ENCODE data around the gene CPD.
A peak's percentile ranks its signal among the peaks of the same experiment; 100 is the strongest.
"Not testable (repeated sequence)": the region's sequence is repeated elsewhere in the genome, so short reads cannot be mapped to it uniquely, and the experiment has no call there.

The CPD gene

GRCh38 chr17:30378825-30379302, at the start of gene CPD:
TSS of gene CPD (plus strand) at chr17:30378927. CDS start at chr17:30378981, 54 bp downstream.
- peak; percentile 96 for DNase-seq

DNA sequence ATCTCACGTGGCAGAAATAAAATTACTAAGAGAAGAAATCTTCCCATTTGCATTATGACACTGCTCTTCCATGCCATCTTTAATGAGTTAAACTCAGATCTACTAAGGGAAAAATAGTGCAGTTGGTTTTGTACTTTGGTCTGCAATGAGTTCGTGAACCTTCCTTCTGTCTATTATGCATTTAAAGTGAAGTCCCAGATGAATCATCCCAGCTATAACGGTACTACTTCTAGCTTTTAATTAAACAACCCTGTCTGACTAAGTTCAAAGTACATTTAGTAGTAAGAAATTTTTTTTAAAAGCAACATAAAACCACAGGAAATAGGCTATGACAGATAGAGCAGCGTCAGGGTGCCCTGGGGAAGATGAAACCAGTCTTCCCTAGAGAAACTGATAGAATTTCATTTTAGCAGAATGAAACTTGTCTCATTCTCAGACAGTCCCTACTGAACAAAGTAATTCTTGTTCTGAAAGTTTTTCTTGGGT, 46.6 kb upstream of the CPD start:
- peak; percentile 68 for DNase-seq

GRCh38 chr17:30333503-30334360, 45.0 kb upstream of the CPD start, which contains the start of gene TMIGD1:
TSS of gene TMIGD1 (minus strand) at chr17:30334057. CDS start at chr17:30332133, 1,924 bp downstream.
- no peak for DNase-seq

DNA sequence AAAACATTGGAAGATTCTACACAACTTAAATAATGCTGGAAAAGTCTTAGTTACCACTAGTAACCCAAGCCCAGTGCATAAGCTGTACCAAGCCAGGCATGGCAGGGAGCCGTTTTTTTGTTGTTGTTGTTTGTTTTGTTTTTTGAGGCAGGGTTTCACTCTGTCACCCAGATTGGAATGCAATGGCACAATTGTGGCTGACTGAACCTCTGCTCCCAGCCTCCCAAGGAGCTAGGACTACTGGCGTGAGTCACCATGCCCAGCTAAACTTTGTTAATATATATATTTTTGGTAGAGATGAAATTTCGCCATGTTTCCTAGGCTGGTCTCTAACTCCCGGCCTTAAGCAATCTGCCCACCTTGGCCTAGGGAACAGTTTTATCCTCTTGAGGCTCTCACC, 44.3 kb upstream of the CPD start:
- DNase-seq, result no peak

- peak; percentile 76 for DNase-seq
These were observed 42.2 kb upstream of the CPD start for GRCh38 chr17:30336369-30337171.

DNA sequence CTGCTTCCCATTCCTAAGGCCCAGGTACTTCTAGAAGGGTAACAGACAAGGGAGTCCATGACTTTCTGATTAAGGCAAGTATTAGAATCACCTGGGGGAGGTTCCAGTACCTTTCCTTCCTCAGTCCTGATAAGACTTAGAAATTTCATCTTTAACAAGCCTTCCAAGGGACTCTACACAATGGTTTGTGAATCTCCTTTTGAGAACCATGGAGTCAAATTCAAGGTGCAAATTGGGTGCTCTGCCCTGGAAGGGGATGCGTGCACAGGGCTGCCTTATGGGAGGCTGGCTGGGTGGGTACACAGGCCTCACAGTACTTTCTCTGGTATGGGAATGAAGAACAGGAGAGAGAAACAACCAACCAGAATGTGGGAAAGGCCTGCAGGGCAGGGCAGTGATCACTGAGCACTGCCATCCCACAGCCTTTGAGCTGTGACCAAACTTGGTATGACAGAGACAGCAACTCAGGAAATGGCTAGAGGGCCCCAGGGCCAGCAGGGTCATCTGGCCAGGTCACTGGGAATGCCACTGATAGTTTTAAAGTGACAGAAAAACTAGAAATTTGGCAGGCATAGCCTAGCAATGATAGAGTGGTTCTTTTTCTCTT, 41.2 kb upstream of the CPD start:
- no peak for DNase-seq

DNA sequence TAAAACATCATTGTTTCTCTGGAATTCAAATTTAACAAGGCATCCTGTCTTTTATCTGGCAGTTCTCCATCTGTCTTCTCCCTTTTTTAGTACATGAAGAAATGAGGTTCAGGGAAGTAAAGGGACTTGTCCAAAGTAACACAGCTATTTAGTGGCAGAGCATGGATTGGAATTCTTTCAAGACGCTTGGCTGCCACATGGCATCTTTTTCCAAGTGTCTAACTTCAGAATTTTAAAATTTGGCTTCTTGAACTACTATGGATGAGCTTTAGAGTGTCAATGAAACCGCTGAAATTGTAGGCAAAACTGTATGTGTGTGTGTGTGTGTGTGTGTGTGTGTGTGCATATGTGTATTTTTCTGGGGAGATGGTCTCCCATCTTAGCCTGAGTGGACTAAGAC, 39.6 kb upstream of the CPD start:
- DNase-seq, result no peak

DNA sequence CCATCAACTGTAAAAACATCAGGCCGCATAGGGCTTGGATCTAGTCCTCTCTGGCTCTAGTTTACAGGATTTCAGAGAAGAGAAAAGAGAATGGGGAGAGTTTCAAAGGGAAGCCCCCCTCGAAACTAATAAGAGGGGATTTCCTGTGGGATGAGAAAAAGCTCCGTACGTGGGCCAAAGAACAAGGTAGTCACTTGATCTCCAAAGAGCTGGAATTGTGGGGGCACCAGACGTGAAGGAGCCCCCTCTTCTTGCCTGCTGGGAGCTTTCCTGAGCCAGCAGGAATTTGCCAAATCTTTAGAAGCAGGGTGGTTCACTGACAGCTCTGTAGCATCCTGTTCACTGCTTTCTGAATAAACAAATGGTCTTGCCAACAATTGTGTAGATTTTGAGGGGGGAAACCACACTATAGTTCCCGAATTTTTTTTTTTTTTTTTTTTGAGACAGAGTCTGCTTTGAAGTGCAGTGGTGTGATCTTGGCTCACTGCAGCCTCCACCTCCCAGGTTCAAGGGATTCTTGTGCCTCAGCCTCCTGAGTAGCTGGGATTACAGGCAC, 37.8 kb upstream of the CPD start:
- no peak for DNase-seq

DNA sequence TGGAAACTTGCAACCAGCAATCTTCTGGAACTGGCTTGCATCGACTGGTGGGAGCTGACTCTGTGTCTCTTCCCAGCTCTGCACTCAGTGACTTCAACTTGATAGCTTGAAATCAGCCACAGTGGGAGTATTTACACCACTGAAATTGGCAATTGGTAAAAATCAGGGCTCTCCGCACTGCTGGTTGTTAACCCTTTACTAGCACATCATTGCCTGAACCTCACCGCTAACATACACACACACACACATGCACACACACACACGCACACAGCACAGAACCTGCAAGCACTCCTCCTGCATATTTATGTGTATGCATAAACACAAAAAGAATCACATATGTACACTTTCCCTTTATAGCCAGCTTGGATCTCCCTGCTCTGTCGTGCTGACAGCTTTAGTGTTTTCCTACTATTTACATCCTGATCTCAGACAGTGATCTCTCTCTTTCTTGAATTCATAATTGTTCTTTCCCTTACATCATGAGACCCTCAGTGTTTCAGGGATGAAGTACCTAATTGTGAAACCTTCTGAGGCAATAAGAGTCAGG, 37.0 kb upstream of the CPD start:
- DNase-seq, result no peak

DNA sequence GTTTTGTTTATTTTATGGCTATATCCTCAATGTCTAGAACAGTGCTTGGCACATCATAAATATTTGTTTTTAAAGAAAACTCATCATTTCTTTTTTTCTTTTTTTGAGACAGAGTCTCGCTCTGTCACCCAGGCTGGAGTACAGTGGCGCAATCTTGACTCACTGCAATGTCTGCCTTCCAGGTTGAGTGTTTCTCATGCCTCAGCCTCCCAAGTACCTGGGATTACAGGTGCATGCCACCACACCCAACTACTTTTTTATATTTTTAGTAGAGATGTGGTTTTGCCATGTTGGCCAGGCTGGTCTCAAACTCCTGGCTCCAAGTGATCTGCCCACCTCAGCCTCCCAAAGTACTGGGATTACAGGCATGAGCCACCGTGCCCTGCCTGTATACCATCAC, 35.5 kb upstream of the CPD start:
- DNase-seq, result not testable (repeated sequence)

DNA sequence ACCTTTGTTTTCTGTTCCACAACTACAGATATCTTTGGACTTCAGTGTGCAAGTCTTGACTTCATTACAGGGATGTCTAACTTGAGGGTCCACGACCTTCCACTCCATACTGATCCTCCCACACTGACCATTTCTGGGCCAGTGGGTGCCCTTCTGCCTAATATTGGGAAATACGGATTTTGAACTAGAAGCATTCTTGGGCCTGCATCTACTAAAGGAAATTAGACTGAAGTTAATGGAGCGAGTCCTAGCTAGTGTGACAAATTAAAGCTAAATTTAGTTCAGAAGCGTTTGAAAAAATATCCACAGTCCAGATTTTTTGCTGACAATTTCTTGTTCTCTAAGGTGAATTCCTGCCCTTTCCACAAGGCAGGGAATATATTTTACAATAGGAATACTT, 34.9 kb upstream of the CPD start:
- DNase-seq, result no peak

DNA sequence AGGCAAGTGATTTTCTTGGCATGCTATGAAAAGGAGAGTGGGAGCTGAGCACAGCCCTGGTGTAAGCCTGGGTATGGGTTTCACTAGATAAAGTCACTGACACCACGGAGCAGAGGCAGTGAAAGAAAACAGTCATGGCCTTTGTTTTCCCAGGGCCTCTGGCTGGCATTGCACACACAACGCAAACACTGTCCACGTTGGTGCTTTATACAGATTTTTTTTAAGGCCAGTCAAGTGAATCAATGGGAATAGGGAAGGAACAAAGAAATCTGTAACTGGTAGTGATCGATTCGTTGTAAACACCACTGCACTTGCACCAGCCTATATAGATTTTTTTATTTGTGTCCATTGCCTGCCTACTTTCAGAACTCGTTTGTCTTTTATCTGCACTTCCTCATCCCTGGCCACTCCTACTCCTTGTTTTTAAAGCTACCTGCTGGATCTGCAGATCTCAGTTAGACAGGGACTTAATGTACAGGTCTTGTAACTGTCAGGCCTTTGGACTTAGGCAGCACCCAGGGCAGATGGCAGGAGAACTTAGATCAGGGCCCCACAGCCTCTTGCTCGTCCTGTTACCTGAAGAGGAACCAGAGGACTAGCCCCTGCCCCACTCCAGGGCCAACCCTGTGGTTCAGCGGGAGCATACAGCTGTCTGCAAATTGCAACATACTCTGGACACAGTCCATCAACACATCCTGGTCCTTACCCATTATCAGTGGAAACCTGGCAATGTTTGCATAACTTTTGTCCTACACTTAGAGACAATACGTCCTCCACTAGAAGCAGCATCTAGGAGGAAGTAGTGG, 34.2 kb upstream of the CPD start:
- no peak for DNase-seq

DNA sequence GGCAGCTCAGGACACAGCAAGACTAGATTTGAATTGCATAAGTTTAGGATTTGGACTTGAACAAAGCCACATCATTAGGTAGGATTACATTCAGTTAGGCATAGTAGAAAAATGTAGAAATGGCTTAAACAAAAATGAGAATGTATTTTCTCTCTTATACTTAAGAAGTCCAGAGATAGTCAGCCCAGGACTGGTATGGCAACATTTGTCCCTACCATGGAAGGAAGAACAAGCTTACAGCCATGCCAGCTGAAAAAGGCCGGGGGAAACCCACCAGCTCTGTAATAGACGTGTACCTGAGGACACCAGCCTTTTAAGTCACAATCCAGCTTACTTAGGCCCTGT, 33.7 kb upstream of the CPD start:
- no peak for DNase-seq

DNA sequence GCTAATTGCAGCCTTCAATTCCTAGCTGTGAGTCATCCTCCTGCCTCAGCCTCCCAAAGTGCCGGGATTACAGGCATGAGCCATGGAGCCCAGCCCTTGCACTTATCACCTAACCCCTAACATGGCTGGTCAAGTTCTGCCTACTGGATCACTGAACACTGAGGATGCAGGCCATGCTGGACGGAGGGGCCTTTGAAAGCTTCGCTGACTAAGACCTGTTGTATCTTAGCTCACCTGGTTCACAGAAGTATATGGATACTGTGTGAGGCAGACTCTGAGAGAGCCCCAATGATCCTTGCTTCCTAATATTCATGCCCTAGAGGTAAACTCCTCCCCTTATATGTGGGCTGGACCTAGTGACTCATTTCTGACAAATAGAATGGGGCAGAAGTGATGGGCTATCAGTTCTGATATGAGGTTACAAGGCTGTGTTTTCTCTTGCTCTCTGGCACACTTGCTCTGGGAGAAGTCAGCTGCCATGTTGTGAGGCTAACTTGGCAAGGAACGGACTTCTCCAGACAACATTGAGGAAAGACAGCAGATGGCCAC, 33.1 kb upstream of the CPD start:
- DNase-seq, result no peak

DNA sequence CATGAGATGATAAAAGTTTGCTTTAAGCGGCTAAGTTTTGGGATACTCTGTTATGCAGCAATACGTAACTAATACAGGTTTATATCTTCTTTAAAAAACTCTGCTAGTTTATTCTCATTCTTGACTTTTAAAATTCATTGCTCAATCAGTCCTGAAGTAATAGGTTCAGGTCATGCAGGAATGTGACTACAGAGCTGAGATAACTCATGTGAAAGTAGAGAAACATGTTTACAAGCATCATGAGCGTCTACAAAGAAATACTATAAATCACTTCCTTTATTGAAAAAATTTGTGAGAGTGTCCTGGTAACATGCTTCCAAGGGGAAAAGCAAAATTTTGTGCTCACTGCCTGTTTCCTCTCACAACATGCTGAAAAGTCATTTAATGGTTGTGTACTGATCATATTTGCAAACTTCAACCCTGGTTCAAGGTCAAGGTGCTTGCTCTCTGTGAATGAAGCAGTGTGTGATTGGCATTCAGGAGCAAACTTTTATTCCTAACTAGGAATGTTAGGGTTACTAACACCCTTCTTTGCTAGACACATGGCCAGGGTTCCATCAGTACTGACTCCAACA, 32.4 kb upstream of the CPD start:
- no peak for DNase-seq

GRCh38 chr17:30347488-30347887, 31.2 kb upstream of the CPD start:
- DNase-seq, result no peak

DNA sequence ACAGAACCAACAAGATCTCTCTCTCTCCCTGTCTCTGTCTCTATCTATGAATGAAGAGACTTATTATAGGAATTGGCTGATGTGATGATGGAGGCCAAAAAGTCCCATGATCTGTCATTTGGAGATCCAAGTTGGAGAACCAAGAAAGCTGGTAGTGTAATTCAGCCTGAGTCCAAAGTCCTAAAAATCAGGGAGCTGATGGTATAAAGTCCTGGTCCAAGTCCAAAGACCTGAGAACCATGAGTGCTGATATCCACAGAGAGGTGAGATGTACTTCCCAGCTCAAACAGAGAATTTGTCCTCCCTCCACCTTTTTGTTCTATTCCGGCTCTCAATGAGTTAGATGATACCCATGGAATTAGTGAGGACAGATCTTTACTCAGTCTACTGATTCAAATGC, 29.5 kb upstream of the CPD start:
- DNase-seq, result no peak

- DNase-seq, result not testable (repeated sequence)
These were observed 27.5 kb upstream of the CPD start for GRCh38 chr17:30351263-30351662.

DNA sequence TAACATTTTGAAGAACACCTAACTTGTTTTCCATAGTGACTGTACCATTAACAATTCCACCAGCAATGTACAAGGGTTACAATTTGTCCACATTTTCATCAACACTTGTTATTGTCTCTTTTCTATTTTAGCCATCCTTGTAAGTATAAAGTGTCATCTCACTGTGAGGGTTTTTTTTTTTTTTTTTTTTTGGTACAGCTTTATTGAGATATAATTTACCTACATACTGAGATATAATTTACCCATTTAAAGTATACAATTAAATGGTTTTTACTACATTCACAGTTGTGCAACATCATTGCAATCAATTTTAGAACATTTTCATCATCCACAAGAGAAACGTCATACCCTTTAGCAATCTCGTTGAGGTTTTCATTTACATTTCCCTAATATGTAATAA, 27.0 kb upstream of the CPD start:
- DNase-seq, result no peak

DNA sequence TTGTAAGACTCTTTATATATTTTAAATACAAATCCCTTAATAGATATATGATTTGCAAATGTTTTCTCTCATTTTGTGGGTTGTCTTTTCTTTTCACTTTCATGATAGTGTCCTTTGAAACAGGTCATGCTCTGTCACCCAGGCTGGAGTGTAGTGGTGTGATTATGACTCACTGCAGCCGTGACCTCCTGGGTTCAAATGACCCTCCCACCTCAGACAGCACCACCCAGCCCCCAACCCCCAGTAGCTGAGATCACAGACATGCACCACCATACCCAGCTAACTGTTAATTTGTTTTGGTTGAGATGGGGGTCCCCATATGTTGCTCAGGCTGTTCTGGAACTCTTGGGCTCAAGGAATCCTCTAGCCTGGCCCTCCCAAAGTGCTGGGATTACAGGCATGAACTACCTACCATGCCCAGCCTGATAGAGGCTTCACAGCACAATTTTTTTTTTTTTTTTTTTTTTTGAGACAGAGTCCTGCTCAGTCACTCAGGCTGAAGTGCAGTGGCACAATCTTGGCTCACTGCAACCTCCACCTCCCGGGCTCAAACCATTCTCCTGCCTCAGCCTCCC, 26.4 kb upstream of the CPD start:
- no peak for DNase-seq

DNA sequence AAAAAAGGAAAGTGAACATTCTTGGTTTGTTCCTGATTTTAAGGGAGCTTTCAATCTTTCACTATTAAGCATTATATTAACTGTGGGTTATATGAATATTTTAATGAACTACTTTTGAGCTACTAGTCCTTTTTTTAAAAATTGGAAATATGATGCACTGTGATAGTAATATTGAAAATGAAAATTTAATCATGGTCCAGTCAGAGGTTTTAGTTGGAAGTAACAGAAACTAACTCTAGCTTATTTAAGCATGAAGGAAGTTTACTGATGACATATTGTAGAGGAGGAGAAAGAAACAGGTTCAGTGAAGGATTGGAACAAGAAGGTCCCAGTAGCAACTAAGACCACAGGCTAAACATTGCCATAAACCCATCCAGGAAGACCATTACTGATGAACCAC, 24.0 kb upstream of the CPD start:
- DNase-seq, result no peak
